Hepatocyte (in vitro differentiated cells): ENCODE measurements around the gene TMEM239.

Experiments
- CTCF ChIP-seq: fragments of 200-600 bp; sonication (generic); IDR thresholded peaks from 2 replicates; pipeline ENCODE4 v1.5.1; 2016; ENCODE audit warnings: antibody characterized with exemption, mild to moderate bottlenecking; ENCODE audit not compliant: poor library complexity
- EZH2 ChIP-seq: fragments of 200-600 bp; sonication (generic); IDR thresholded peaks from 2 replicates; pipeline ENCODE4 v1.6.1; 2016; ENCODE audit warnings: antibody characterized with exemption, mild to moderate bottlenecking, borderline replicate concordance
- EZH2phosphoT487 ChIP-seq: fragments of 200-600 bp; sonication (generic); IDR thresholded peaks from one replicate; pipeline ENCODE4 v1.6.1; 2018; ENCODE audit warnings: antibody characterized with exemption, mild to moderate bottlenecking, low read depth, moderate library complexity; ENCODE audit not compliant: unreplicated experiment, severe bottlenecking

DNA sequence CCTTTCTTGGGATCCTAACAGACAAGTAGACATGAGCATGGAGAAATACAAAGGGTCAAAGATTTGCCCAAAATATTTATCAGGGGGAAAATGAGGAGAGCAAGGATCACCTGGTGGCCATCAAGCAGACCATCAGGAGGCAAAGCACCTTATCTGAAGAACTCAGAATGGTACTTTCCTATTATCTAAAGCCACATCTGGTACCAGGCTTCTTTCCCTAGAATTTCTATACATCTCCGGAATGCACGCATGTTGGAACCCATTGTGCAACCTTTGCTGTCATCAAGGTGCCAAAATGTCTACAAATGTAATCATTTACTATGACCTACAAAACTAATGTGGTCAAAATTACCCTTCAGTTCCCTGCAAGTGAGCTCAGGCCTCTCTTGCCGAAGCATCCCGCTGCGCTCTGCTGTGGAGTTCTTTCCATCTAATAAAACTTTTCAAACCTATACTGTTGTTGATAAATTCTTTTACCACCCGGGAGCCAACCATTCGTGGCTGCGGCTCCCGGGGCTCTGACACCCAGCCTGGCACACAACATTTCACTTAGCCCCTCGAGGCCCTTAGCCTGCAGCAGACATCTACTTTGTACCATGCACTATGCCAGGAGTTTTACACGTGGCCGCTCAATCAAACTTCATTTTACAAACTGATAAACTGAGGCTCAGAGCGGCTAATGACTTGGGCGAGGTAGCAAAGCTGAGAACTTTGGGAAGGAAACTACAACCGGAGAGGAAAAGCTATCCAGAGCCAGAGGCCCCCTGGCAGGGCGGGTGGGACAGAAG lies 11.9 kb upstream of the TMEM239 start:
- TF ChIP-seq CTCF (no peak), EZH2 (no peak), EZH2phosphoT487 (no peak)
